DND-41 (cell line): Measurements from ENCODE around the gene COTL1.
A peak's percentile ranks its signal among the peaks of the same experiment; 100 is the strongest.

Experiments used
- ATAC-seq: fragments of 200-7000 bp; cut with Tn5 transposase; 3 replicates; pipeline ENCODE4 v1.9.1; 2021; ENCODE audit warnings: low read depth; ENCODE audit not compliant: insufficient read depth
- DNase-seq: peaks from one replicate; pipeline ENCODE4 v3.0.0-alpha.2; 2020
- H2AFZ ChIP-seq: 2 replicates; pipeline ENCODE4 v1.6.0; 2012; ENCODE audit warnings: low read depth, low read length
- H3K27ac ChIP-seq: 2 replicates; pipeline ENCODE4 v1.5.1; 2012; ENCODE audit warnings: low read length, inconsistent platforms
- H3K27me3 ChIP-seq: fragments of 200-600 bp; sonication (generic); 2 replicates; pipeline ENCODE4 v1.6.0; 2012; ENCODE audit warnings: low read length, mild to moderate bottlenecking, inconsistent platforms; ENCODE audit not compliant: insufficient read depth, poor library complexity
- H3K36me3 ChIP-seq: 2 replicates; pipeline ENCODE4 v1.5.1; 2012; ENCODE audit warnings: low read length, inconsistent platforms; ENCODE audit not compliant: insufficient read depth
- H3K4me1 ChIP-seq: 2 replicates; pipeline ENCODE4 v1.5.1; 2012; ENCODE audit warnings: mild to moderate bottlenecking, low read length; ENCODE audit not compliant: insufficient read depth
- H3K4me2 ChIP-seq: 2 replicates; pipeline ENCODE4 v1.6.0; 2012; ENCODE audit warnings: mild to moderate bottlenecking, moderate library complexity, low read length, inconsistent platforms; ENCODE audit not compliant: insufficient read depth
- H3K4me3 ChIP-seq, 2 experiments: fragments of 200-600 bp in 1 of 2; shearing (Covaris generic) in 1 of 2; 2 replicates each; pipeline ENCODE4 v1.5.1; 2012 to 2016; ENCODE audit warnings: inconsistent platforms in 2 of 2, low read length in 2 of 2, mild to moderate bottlenecking in 2 of 2, low read depth in 1 of 2, moderate library complexity in 1 of 2
- H3K79me2 ChIP-seq: 2 replicates; pipeline ENCODE4 v1.6.0; 2012; ENCODE audit warnings: low read length, inconsistent platforms; ENCODE audit not compliant: insufficient read depth
- H3K9ac ChIP-seq: 2 replicates; pipeline ENCODE4 v1.6.0; 2012; ENCODE audit warnings: low read depth, mild to moderate bottlenecking, inconsistent platforms, low read length, moderate library complexity
- H3K9me3 ChIP-seq: 2 replicates; pipeline ENCODE4 v1.5.1; 2012; ENCODE audit warnings: low read length, moderate library complexity, mild to moderate bottlenecking, inconsistent platforms; ENCODE audit not compliant: insufficient read depth, severe bottlenecking
- H4K20me1 ChIP-seq: 2 replicates; pipeline ENCODE4 v1.6.0; 2012; ENCODE audit warnings: low read length; ENCODE audit not compliant: insufficient read depth
- EZH2 ChIP-seq: IDR thresholded peaks from 3 replicates; pipeline ENCODE4 v1.6.1; 2012; ENCODE audit warnings: borderline replicate concordance, low read depth, mild to moderate bottlenecking, moderate library complexity, low read length, inconsistent platforms; ENCODE audit not compliant: severe bottlenecking
- TF ChIP-seq, protein P1 (sequence below): IDR thresholded peaks from 2 replicates; pipeline ENCODE4 v1.5.1; 2012; ENCODE audit warnings: borderline replicate concordance, low read length, moderate library complexity, mild to moderate bottlenecking; ENCODE audit not compliant: poor library complexity, severe bottlenecking; ENCODE audit errors: extremely low read depth

Gene COTL1, protein sequence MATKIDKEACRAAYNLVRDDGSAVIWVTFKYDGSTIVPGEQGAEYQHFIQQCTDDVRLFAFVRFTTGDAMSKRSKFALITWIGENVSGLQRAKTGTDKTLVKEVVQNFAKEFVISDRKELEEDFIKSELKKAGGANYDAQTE

DNA sequence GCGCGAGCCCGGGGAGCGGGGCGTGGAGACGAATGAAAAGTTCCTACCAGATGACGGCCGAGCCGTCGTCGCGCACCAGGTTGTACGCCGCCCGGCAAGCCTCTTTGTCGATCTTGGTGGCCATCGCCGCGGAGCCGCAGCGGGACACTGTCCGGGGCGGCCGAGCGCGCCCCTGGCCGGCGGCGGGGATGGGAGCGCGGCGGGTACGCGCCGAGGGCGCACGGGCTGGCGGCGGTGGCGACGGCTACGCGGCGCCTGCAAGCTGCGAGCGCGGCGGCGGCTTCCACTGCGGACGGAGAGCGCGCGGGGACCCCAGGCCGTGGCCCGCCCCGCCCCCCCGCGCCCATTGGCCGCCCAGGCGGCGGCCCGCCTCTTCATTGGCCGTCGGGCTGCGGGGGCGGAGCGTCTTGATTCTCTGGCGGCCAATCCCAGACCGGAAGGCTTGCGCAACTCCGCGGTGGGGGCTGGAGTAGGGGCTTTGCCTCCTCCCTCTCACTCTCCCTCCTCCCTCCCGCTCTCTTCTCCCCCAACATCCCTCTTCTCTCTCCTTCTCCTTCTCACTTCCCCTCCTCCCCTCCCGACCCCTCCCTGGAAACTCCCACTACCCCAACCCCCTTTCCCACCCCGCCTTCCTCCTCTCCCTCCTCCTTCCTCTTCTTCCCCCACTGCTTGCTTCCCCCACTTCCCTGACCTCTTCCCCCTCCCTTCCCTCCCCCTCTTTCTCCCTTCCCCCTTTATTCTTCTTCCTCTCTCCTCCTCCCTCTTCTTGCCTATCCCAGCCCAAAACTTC is at the start of gene COTL1:
COTL1 (minus strand) TSS at position 288 of the 790 bp plus-strand sequence; CDS start at position 124, 164 bp downstream.
- H3K4me1 ChIP-seq: peaks cover 7% of the 10 kb centered on the region
- H3K36me3 ChIP-seq: no peaks in the 10 kb centered on the region
- H3K4me2 ChIP-seq: peak within 1 kb of the TSS; percentile 76
- no peaks in the 10 kb centered on the region for H3K79me2 ChIP-seq
- peak within 1 kb of the TSS; percentile 46; the same call in 1 of the 2 replicates for H3K9ac ChIP-seq
- no peaks in the 10 kb centered on the region for H4K20me1 ChIP-seq
- peak; percentile 89 for DNase-seq
- TF ChIP-seq, protein P1, sequence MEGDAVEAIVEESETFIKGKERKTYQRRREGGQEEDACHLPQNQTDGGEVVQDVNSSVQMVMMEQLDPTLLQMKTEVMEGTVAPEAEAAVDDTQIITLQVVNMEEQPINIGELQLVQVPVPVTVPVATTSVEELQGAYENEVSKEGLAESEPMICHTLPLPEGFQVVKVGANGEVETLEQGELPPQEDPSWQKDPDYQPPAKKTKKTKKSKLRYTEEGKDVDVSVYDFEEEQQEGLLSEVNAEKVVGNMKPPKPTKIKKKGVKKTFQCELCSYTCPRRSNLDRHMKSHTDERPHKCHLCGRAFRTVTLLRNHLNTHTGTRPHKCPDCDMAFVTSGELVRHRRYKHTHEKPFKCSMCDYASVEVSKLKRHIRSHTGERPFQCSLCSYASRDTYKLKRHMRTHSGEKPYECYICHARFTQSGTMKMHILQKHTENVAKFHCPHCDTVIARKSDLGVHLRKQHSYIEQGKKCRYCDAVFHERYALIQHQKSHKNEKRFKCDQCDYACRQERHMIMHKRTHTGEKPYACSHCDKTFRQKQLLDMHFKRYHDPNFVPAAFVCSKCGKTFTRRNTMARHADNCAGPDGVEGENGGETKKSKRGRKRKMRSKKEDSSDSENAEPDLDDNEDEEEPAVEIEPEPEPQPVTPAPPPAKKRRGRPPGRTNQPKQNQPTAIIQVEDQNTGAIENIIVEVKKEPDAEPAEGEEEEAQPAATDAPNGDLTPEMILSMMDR: no peak
- TF ChIP-seq EZH2: no peak
- ATAC-seq: peak; percentile 92
- H2AFZ ChIP-seq: peak within 1 kb of the TSS; percentile 65
- peak within 1 kb of the TSS in 1 of 2 experiments; percentile 58; a peak in 2 of 4 replicates for H3K4me3 ChIP-seq
- no peaks in the 10 kb centered on the region for H3K9me3 ChIP-seq
- H3K27ac ChIP-seq: no peak within 1 kb of the TSS
- peaks cover 9% of the 10 kb centered on the region for H3K27me3 ChIP-seq

DNA sequence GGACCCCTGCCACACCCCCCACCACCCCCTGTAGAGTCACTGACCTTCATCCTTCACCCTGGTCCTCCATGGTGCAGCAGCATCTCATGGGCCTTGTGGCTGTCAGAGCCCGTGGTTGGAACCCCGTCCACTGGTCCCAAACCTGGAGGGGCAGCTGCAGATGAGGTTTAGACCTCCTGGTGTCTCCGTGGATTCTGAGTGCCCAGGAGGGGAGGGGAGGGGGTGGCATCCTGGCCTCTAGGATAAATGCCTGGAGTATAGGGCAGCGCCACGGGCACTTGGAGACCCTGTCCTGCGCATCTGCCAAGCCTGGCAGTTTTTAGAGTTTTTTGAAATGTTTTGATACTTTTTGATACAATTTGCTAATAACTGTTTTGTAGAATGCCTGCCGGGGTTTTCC is 48.0 kb upstream of the COTL1 start:
- Histone ChIP-seq H3K36me3 (peaks cover 38% of the 10 kb centered on the region), H3K27me3 (no peaks in the 10 kb centered on the region), H3K4me1 (no peaks in the 10 kb centered on the region), H3K9me3 (no peaks in the 10 kb centered on the region), H3K27ac (no peak overlapping the region), H3K4me2 (no peak overlapping the region), H2AFZ (no peak overlapping the region), H3K9ac (no peak overlapping the region), H4K20me1 (peaks cover under 1% of the 10 kb centered on the region), H3K79me2 (no peaks in the 10 kb centered on the region), H3K4me3 (no peak overlapping the region)
- no peak for TF ChIP-seq EZH2
- TF ChIP-seq, protein P1: no peak
- DNase-seq: no peak
- ATAC-seq: no peak

DNA sequence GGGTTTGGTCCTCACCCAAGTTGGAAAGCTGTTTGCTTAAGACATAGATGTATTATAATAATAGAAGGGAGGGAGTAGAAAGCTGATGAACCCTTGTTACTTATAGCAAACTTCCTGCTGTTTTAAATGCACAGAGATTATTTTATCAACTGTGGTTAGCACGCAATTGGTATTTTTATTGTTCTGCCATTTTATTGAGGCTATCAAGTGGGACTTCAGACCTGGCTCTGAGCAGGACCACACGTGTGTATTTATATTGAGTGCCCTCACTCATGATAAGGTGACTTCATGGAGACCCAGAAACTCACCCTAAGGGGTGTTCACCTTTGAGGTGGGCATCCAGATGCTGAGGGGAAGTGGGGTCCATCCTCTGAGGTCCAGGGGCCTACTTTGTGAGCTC is 47.5 kb upstream of the COTL1 start:
- H4K20me1 ChIP-seq: peaks cover 3% of the 10 kb centered on the region
- no peak for DNase-seq
- no peaks in the 10 kb centered on the region for H3K27me3 ChIP-seq
- no peaks in the 10 kb centered on the region for H3K9me3 ChIP-seq
- no peaks in the 10 kb centered on the region for H3K4me1 ChIP-seq
- no peak overlapping the region for H3K4me2 ChIP-seq
- H3K36me3 ChIP-seq: peaks cover 42% of the 10 kb centered on the region
- no peak overlapping the region for H3K4me3 ChIP-seq
- H3K27ac ChIP-seq: no peak overlapping the region
- no peaks in the 10 kb centered on the region for H3K79me2 ChIP-seq
- no peak overlapping the region for H2AFZ ChIP-seq
- no peak for ATAC-seq
- TF ChIP-seq, protein P1: no peak
- TF ChIP-seq EZH2: no peak
- H3K9ac ChIP-seq: no peak overlapping the region
